Measurements from ENCODE around the gene TBC1D21.

DNA sequence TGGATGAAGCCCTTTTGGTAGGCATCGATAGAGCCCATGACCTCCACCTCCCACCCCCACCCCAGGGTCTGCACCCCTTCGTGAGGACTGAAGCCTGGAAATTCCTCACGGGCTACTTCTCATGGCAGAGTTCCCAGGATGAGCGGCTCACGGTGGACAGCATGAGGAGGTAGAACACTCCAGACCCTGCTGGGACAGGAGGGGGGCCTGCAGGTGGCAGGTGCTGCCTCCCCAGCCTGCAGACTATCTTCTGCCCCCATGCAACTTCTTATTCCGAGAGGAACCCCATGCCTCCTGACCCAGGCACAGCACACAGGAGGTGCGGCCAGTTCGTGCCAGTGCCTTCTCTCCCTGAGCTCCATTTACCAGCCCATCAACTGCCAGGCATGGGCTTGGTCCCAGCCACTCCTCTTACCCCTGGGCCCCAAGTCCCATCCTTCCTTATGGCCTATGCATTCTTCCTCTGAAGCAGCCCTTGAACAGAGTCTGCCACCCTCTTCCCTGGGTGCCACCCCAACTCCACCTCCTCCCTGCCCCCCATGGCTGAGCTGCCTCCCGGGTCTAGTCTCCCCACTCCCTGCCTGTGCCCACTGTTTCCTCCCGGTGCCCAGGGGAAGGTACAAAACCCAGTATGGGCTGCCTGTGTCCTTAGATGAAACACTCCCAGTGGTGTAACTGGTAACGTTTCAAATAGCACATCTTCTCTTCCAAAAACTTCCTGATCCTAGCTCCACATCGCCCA lies 8.4 kb downstream of the TBC1D21 start:
- no peak for TF ChIP-seq CTCF (conservative IDR thresholded peaks at IDR 0.05)
- TF ChIP-seq ZFX (IDR thresholded peaks at IDR 0.05), result no peak

All from C4-2B (cell line).